Muscle of leg (tissue), 11 donors: Measurements from ENCODE around the gene RPLP1. TPM values are rescaled to one million over a fixed set of nuclear protein-coding genes. Genes with fewer than 3 reads are reported as not detected.
"Not testable (repeated sequence)": the region's sequence is repeated elsewhere in the genome, so short reads cannot be mapped to it uniquely, and the experiment has no call there.

Source experiments
- DNase-seq: peaks from one replicate; pipeline ENCODE4 v3.0.0; 2013
- H3K27ac ChIP-seq: one replicate; pipeline ENCODE4 v1.5.1; 2013; ENCODE audit warnings: mild to moderate bottlenecking, low read length, control low read depth
- H3K27me3 ChIP-seq: one replicate; pipeline ENCODE4 v1.6.1; 2013; ENCODE audit warnings: low read length; ENCODE audit not compliant: control insufficient read depth, insufficient read depth
- H3K36me3 ChIP-seq: one replicate; pipeline ENCODE4 v1.6.1; 2013; ENCODE audit warnings: low read length; ENCODE audit not compliant: control insufficient read depth, insufficient read depth
- H3K4me1 ChIP-seq: one replicate; pipeline ENCODE4 v1.6.1; 2013; ENCODE audit warnings: low read length; ENCODE audit not compliant: control insufficient read depth, insufficient read depth
- H3K4me3 ChIP-seq: one replicate; pipeline ENCODE4 v1.5.1; 2013; ENCODE audit warnings: low read length, control low read depth
- H3K9me3 ChIP-seq: replicated peaks from 2 replicates; pipeline ENCODE4 v1.6.1; 2013; ENCODE audit warnings: low read depth, low read length; ENCODE audit not compliant: control insufficient read depth
- WGBS: methylation state at CpG from one replicate; pipeline ENCODE4 v1.1.5; 2013; ENCODE audit warnings: missing lambda C conversion rate; ENCODE audit not compliant: insufficient coverage; 5-methylcytosine and 5-hydroxymethylcytosine counted together
- polyA plus RNA-seq, 8 donors: library from polyadenylated mRNA; unstranded; fragments of 120-200 nt; gene quantifications; one replicate each; pipeline versions ENCODE4 v1.2.1 to v1.2.3, GENCODE V29; 2013; ENCODE audit warnings: inconsistent platforms in 1 of 8, low replicate concordance in 1 of 8; ENCODE audit not compliant: insufficient read length in 8 of 8, insufficient read depth in 1 of 8
- total RNA-seq: library from RNA; stranded (reverse); fragments of 120-200 nt; gene quantifications from one replicate; pipeline ENCODE4 v1.2.4, GENCODE V29; 2013

RPLP1 gene
- total and polyA plus RNA-seq, 9 donors, result 693 to 4,092 (median 3,736) TPM

DNA sequence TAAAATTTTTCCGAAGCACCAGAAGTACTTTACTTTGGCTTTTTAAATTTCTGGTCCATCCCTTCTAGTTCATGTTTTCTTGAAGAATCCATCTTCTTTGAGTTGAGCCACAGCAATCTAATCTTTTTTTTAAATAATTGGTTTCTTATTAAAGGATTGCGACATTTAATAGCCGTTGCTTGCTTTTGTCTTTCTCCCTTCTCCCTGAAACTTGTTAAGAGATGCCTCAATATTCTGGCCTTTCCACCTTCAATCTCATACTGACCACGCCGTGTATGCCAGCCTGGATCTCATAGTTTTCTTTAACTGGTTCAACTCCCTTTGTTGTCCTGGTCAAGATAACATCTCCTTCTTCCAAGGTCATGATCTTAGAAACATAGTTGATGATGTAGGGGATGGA lies 18.4 kb upstream of the RPLP1 start:
- DNase-seq, result no peak
- no peaks in the 10 kb centered on the region for H3K4me1 ChIP-seq
- no peaks in the 10 kb centered on the region for H3K9me3 ChIP-seq
- no CpG with 5 or more reads among the region's 5 CpGs for WGBS
- H3K27ac ChIP-seq, result no peak overlapping the region
- H3K27me3 ChIP-seq, result no peaks in the 10 kb centered on the region
- peaks cover 24% of the 10 kb centered on the region for H3K36me3 ChIP-seq
- H3K4me3 ChIP-seq, result no peak overlapping the region

DNA sequence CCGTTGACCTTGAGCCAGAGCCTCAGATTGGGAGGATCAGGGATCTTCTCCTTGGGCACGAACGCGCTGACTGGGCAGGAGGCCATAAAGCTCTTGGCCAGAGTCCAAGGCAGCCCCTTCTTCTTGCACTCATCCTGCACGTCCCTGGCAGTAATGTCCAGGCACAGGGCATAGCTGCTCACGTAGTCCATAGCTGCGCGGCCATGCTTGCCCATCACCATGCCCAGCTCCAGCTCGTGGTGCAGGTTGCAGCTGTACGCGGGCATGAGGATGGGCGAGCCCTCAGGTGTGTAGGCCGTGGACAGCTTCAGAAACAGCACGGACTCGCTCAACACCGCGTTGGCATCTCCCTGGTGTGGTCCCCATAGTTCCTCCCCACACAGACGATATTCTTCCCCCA lies 17.9 kb upstream of the RPLP1 start:
- Histone ChIP-seq H3K27me3 (no peaks in the 10 kb centered on the region), H3K27ac (no peak overlapping the region), H3K36me3 (peaks cover 22% of the 10 kb centered on the region), H3K4me1 (no peaks in the 10 kb centered on the region), H3K9me3 (no peaks in the 10 kb centered on the region), H3K4me3 (no peak overlapping the region)
- WGBS, result 91% methylated on average over 12 of the region's 18 CpGs
- no peak for DNase-seq

DNA sequence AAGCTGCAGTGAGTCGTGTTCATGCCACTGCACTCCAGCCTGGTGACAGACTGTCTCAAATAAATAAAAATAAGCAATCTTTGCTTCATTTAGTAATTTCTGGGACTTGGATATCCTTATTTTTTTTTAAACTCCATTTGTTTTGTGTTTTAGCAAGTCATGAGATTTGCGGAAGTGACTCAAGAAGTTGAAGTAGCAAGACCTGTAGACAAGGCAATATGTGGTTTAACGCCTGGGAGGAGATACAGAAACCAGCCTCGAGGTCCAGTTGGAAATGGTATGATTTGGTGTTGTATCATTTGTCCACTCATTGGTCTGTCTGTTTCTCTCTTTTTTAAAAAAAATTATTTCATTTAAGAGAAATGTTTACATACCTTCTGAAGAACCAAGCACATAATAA lies 16.6 kb upstream of the RPLP1 start:
- no peaks in the 10 kb centered on the region for H3K27me3 ChIP-seq
- no peak overlapping the region for H3K27ac ChIP-seq
- H3K36me3 ChIP-seq, result peaks cover 26% of the 10 kb centered on the region
- H3K4me3 ChIP-seq, result no peak overlapping the region
- WGBS, result 100% methylated on average over 2 of the region's 4 CpGs
- DNase-seq, result no peak
- no peaks in the 10 kb centered on the region for H3K9me3 ChIP-seq
- H3K4me1 ChIP-seq, result no peaks in the 10 kb centered on the region

DNA sequence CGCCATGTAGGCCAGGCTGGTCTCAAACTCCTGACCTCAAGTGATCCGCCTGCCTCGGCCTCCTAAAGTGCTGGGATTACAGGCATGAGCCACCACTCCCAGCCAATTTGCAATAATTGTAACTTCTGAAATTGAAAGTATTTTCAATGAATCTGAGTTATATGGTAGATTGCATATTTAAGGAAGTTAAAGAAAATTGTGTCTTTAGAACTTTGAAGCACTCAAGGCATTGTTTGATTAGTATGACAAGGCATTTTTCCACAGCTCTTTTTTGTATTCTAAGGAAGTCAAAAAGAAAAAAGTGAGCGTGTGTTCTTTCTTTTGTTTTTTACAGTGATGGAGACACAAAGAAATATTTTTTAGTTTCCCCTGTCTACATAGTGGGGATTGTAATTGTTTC lies 15.7 kb upstream of the RPLP1 start:
- Histone ChIP-seq H3K36me3 (peaks cover 29% of the 10 kb centered on the region), H3K4me1 (no peaks in the 10 kb centered on the region), H3K27me3 (no peaks in the 10 kb centered on the region), H3K27ac (no peak overlapping the region), H3K4me3 (no peak overlapping the region), H3K9me3 (no peaks in the 10 kb centered on the region)
- WGBS, result 86% methylated on average over 1 of the region's 4 CpGs
- DNase-seq, result no peak

DNA sequence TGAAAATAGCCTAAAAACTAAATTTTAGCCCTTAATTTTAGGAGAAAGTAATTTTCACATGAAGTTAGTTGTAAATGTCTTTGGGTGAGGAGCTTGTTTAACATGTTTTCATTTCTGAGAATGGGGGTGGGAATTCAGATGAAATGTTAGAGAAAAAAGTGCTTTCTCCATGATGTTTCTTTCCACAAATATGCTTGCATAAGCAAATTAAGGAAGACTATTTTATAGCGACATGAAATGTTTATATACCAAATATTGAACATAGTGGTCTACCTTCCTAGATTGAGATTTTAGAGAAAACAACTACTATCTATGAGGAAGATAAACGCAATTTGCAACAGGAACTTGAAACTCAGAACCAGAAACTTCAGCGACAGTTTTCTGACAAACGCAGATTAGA lies 13.0 kb upstream of the RPLP1 start:
- Histone ChIP-seq H3K27ac (no peak overlapping the region), H3K4me3 (no peak overlapping the region), H3K36me3 (peaks cover 30% of the 10 kb centered on the region), H3K4me1 (no peaks in the 10 kb centered on the region), H3K9me3 (no peaks in the 10 kb centered on the region), H3K27me3 (no peaks in the 10 kb centered on the region)
- WGBS, result 93% methylated on average over 3 of the region's 4 CpGs
- no peak for DNase-seq

DNA sequence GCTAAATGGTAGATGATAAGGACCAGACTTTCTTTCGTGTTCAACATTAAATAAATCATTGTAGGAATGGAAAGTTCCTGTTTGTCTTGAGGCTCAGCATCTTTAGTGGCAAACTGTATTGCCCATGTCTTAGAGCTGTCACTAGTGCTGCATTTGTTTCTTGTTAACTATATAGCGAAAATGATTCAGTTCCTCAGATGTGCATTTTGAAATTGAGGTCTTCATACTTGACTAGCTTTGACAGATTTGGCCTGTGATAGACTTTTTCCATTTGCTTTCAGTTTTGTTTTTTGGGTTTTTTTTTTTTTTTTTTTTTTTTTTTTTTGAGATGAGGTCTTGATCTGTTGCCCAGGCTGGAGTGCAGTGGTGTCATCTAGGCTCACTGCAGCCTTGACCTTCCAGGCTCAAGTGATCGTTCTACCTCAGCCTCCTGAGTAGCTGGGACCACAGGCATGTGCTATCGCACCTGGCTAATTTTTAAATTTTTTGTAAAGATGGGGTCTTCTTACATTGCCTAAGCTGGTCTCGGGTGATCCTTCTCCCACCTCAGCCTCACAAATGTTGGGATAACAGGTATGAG lies 9.5 kb upstream of the RPLP1 start:
- H3K9me3 ChIP-seq, result no peaks in the 10 kb centered on the region
- 93% methylated on average over 2 of the region's 5 CpGs for WGBS
- no peak for DNase-seq
- H3K36me3 ChIP-seq, result peaks cover 34% of the 10 kb centered on the region
- no peaks in the 10 kb centered on the region for H3K4me1 ChIP-seq
- H3K4me3 ChIP-seq, result no peak overlapping the region
- H3K27ac ChIP-seq, result no peak overlapping the region
- H3K27me3 ChIP-seq, result no peaks in the 10 kb centered on the region

DNA sequence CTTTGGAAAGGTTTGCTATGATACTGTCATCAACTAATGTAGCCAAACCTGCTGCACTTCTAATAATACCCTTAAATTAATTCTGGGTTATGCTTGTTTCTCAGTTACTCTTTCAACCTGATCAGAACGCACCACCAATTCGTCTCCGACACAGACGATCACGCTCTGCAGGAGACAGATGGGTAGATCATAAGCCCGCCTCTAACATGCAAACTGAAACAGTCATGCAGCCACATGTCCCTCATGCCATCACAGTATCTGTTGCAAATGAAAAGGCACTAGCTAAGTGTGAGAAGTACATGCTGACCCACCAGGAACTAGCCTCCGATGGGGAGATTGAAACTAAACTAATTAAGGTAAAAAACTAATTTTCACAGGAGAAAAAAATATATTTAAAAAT lies 7.9 kb upstream of the RPLP1 start:
- Histone ChIP-seq H3K27ac (no peak overlapping the region), H3K36me3 (peaks cover 24% of the 10 kb centered on the region), H3K9me3 (no peaks in the 10 kb centered on the region), H3K4me3 (no peak overlapping the region), H3K27me3 (no peaks in the 10 kb centered on the region), H3K4me1 (no peaks in the 10 kb centered on the region)
- DNase-seq, result no peak
- 100% methylated on average over 1 of the region's 7 CpGs for WGBS

DNA sequence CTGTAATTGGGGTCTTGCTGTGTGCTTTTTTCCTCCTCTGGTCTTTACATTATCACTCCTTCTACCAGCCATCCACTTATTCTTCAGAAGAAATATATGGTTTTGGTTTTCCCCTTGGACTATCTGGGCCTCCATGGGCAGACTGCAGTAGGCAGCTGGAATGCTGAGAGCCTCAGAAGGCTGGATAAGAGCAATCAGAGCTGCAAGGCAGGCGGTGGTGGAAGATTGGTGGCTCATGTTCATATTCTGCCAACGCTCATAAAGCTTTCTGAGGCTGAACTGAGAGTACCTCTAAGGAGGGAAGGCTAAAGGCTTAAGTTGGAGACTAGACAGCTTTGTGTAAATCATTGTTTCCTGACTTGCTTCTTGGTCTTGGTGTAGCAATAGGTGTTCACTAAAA lies 5.7 kb upstream of the RPLP1 start:
- Histone ChIP-seq H3K4me1 (peaks cover 3% of the 10 kb centered on the region), H3K27ac (no peak overlapping the region), H3K9me3 (no peaks in the 10 kb centered on the region), H3K27me3 (no peaks in the 10 kb centered on the region), H3K36me3 (peaks cover 13% of the 10 kb centered on the region), H3K4me3 (no peak overlapping the region)
- WGBS, result 81% methylated on average over 2 of the region's 2 CpGs
- no peak for DNase-seq

DNA sequence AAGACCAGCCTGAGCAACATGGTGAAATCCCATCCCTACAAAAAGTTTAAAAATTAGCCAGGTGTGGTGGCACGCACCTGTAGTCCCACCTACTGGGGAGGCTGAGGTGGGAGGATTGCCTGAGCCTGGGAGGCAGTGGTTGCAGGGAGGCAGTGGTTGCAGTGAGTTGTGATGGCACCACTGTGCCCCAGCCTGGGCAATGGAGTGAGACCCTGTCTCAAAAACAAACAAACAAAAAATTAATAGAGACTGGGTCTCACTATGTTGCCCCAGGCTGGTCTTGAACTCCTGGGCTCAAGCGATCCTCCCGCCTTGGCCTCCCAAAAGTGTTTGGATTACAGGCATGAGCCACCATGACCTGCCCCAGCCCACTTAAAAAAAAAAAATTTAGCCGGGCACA lies 2.4 kb upstream of the RPLP1 start:
- H3K9me3 ChIP-seq, H3K27me3 ChIP-seq, H3K4me3 ChIP-seq, DNase-seq, H3K27ac ChIP-seq: not testable (repeated sequence)
- WGBS, result no CpG with 5 or more reads among the region's 4 CpGs
- Histone ChIP-seq H3K4me1 (peaks cover 13% of the 10 kb centered on the region), H3K36me3 (peaks cover 15% of the 10 kb centered on the region)

DNA sequence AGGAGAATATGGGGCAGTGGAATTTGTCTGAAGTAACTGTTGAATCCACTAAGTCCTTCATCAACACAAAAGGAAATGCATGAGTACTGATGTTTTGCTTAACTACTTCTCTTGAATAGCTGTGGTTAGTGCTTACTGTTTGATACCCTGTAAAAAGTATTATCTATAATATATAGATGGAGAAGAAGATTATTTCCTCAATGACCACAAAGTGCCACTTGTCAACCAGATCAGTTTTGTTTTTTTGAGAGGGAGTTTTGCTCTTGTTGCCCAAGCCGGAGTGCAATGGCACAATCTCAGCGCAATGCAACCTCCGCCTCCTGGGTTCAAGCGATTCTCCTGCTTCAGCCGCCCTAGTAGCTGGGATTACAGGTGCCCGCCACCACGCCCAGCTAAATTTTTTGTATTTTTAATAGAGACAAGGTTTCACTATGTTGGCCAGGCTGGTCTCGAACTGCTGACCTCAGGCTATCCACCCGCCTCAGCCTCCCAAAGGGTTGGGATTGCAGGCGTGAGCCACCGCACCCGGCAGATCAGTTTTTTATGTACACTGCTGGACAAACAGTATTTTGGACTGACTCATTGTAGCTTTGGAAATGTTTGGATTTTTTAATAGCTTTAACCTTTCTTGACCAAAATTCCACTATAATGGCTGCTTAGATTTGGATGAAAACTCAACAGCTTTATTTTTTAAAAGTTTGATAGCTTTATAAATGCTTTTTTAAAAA lies 1.5 kb upstream of the RPLP1 start:
- peaks cover 22% of the 10 kb centered on the region for H3K36me3 ChIP-seq

More for the DNA sequence above, 1.5 kb upstream of the RPLP1 start:
- Histone ChIP-seq H3K4me1 (peaks cover 13% of the 10 kb centered on the region), H3K4me3 (no peak overlapping the region), H3K27me3 (no peaks in the 10 kb centered on the region), H3K9me3 (no peaks in the 10 kb centered on the region), H3K27ac (peak overlapping the region; percentile 94)
- no peak for DNase-seq
- 93% methylated on average over 4 of the region's 12 CpGs for WGBS
